SK-N-SH (cell line): ENCODE results near the gene C14orf132. TPM values are rescaled to one million over a fixed set of nuclear protein-coding genes. Genes with fewer than 3 reads are reported as not detected.

ENCODE experiments used
- CTCF ChIA-PET: fragments of 300-600, 350-600 bp; formaldehyde crosslinking; extraction: SDS; loops from one replicate; lab custom pipeline; 2021; lab: Yijun Ruan, JAX
- POLR2A ChIA-PET: fragments of 350-600 bp; sonication (Branson Sonifier 250); formaldehyde crosslinking; extraction: SDS; loops from one replicate; lab custom pipeline; 2020; ENCODE audit warnings: antibody characterized with exemption, inconsistent platforms; lab: Yijun Ruan, JAX
- DNase-seq: peaks from one replicate; pipeline ENCODE4 v3.0.0; 2012
- H2AFZ ChIP-seq: fragments of 200-600 bp; sonication (generic); 2 replicates; pipeline ENCODE4 v1.8.1; 2016; ENCODE audit warnings: antibody characterized with exemption, mild to moderate bottlenecking, low read depth
- H3F3A ChIP-seq: fragments of 200-600 bp; sonication (generic); replicated peaks from 2 replicates; pipeline ENCODE3; 2016; ENCODE audit warnings: antibody characterized with exemption, mild to moderate bottlenecking; ENCODE audit not compliant: insufficient read depth
- H3K27ac ChIP-seq, 2 experiments: fragments of 200-500 bp in 1 of 2; fragments of 200-600 bp in 1 of 2; sonication (Bioruptor generic) in 1 of 2; sonication (generic), shearing (Covaris generic) in 1 of 2; 2 replicates each; pipeline versions ENCODE4 v1.5.1 to v1.6.1; 2014 to 2016; ENCODE audit warnings: low read depth in 2 of 2, inconsistent platforms in 1 of 2, low read length in 1 of 2, mild to moderate bottlenecking in 1 of 2, mixed read lengths in 1 of 2
- H3K27me3 ChIP-seq: fragments of 200-600 bp; sonication (generic), shearing (Covaris generic); 2 replicates; pipeline ENCODE4 v1.6.1; 2016; ENCODE audit warnings: mixed run types; ENCODE audit not compliant: insufficient read depth
- H3K36me3 ChIP-seq, 2 experiments: fragments of 200-500 bp in 1 of 2; fragments of 200-600 bp in 1 of 2; sonication (Bioruptor generic) in 1 of 2; sonication (generic) in 1 of 2; replicated peaks in 1 of 2; 2 replicates each; pipeline versions ENCODE3 to v1.5.1; 2014 to 2016; ENCODE audit warnings: low read length in 1 of 2, mild to moderate bottlenecking in 1 of 2; ENCODE audit not compliant: insufficient read depth in 2 of 2, control insufficient read depth in 1 of 2
- H3K4me1 ChIP-seq, 2 experiments: fragments of 200-500 bp in 1 of 2; fragments of 200-600 bp in 1 of 2; sonication (Bioruptor generic) in 1 of 2; sonication (generic), shearing (Covaris generic) in 1 of 2; 2 replicates each; pipeline versions ENCODE4 v1.5.1 to v1.6.1; 2014 to 2016; ENCODE audit warnings: low read depth in 1 of 2, low read length in 1 of 2, mixed run types in 1 of 2; ENCODE audit not compliant: insufficient read depth in 2 of 2, control insufficient read depth in 1 of 2
- H3K4me2 ChIP-seq: fragments of 200-600 bp; sonication (generic), shearing (Covaris generic); 2 replicates; pipeline ENCODE4 v1.6.1; 2017; ENCODE audit warnings: mixed run types
- H3K4me3 ChIP-seq, 2 experiments: fragments of 200-500 bp in 1 of 2; fragments of 200-600 bp in 1 of 2; sonication (Bioruptor generic) in 1 of 2; sonication (generic), shearing (Covaris generic) in 1 of 2; 2 replicates each; pipeline versions ENCODE4 v1.5.1 to v1.8.1; 2014 to 2016; ENCODE audit warnings: low read depth in 2 of 2, inconsistent platforms in 1 of 2, low read length in 1 of 2, mild to moderate bottlenecking in 1 of 2, mixed read lengths in 1 of 2, moderate library complexity in 1 of 2
- H3K79me2 ChIP-seq: fragments of 200-600 bp; sonication (generic); 2 replicates; pipeline ENCODE4 v1.8.1; 2017; ENCODE audit warnings: mild to moderate bottlenecking; ENCODE audit not compliant: insufficient read depth
- H3K9ac ChIP-seq: fragments of 200-600 bp; sonication (generic); 2 replicates; pipeline ENCODE4 v1.6.1; 2017; ENCODE audit warnings: mixed run types
- H3K9me2 ChIP-seq: fragments of 200-600 bp; sonication (generic); 2 replicates; pipeline ENCODE4 v1.6.1; 2017; ENCODE audit warnings: mixed run types
- H3K9me3 ChIP-seq: fragments of 200-600 bp; sonication (generic); 2 replicates; pipeline ENCODE4 v1.6.1; 2017; ENCODE audit warnings: mixed run types, mild to moderate bottlenecking, moderate library complexity
- H4K20me1 ChIP-seq: fragments of 200-600 bp; sonication (generic); 2 replicates; pipeline ENCODE4 v1.6.1; 2017; ENCODE audit warnings: mild to moderate bottlenecking, mixed run types; ENCODE audit not compliant: insufficient read depth
- ELF1 ChIP-seq: IDR thresholded peaks from 2 replicates; pipeline ENCODE4 v1.4.0; 2012
- EZH2phosphoT487 ChIP-seq: fragments of 200-600 bp; sonication (generic); IDR thresholded peaks from 2 replicates; pipeline ENCODE4 v1.6.1; 2017; ENCODE audit warnings: low read depth, mixed run types, mild to moderate bottlenecking, antibody characterized with exemption, moderate library complexity, borderline replicate concordance
- FOSL2 ChIP-seq: IDR thresholded peaks from 2 replicates; pipeline ENCODE4 v1.4.0; 2012; ENCODE audit warnings: low read depth, mild to moderate bottlenecking, moderate library complexity, borderline replicate concordance
- FOXJ3 ChIP-seq: sonication (generic); formaldehyde crosslinking; IDR thresholded peaks from 2 replicates; pipeline ENCODE4 v1.5.1; 2020; ENCODE audit warnings: mild to moderate bottlenecking, missing genetic modification reagents
- FOXM1 ChIP-seq: IDR thresholded peaks from 2 replicates; pipeline ENCODE4 v1.4.0; 2012; ENCODE audit warnings: low read depth, mild to moderate bottlenecking
- GATA2 ChIP-seq: sonication (generic); formaldehyde crosslinking; IDR thresholded peaks from 2 replicates; pipeline ENCODE4 v1.5.0; 2020; ENCODE audit warnings: mild to moderate bottlenecking, missing genetic modification reagents
- JUND ChIP-seq: IDR thresholded peaks from 2 replicates; pipeline ENCODE4 v1.4.0; 2012
- NFIC ChIP-seq: IDR thresholded peaks from 2 replicates; pipeline ENCODE4 v1.4.0; 2012; ENCODE audit warnings: borderline replicate concordance
- RCOR1 ChIP-seq: fragments of 150-350 bp; IDR thresholded peaks from 2 replicates; pipeline ENCODE4 v1.6.1; 2017; ENCODE audit warnings: antibody characterized with exemption, low read length
- RFX5 ChIP-seq: IDR thresholded peaks from 2 replicates; pipeline ENCODE4 v1.6.1; 2012; ENCODE audit warnings: mild to moderate bottlenecking, improper control_type of control experiment, low read length
- RXRA ChIP-seq: IDR thresholded peaks from 2 replicates; pipeline ENCODE4 v1.4.0; 2012; ENCODE audit warnings: low read depth, mild to moderate bottlenecking, borderline replicate concordance
- SIN3A ChIP-seq: IDR thresholded peaks from 2 replicates; pipeline ENCODE4 v1.6.1; 2012; ENCODE audit warnings: low read depth, mild to moderate bottlenecking, low read length, moderate library complexity, borderline replicate concordance
- TAF1 ChIP-seq: IDR thresholded peaks from 2 replicates; pipeline ENCODE4 v1.6.1; 2012; ENCODE audit warnings: low read depth, mild to moderate bottlenecking, low read length, moderate library complexity, borderline replicate concordance
- TCF12 ChIP-seq: IDR thresholded peaks from 2 replicates; pipeline ENCODE4 v1.4.0; 2012
- YY1 ChIP-seq: IDR thresholded peaks from 2 replicates; pipeline ENCODE4 v1.4.0; 2012; ENCODE audit warnings: low read depth, mild to moderate bottlenecking
- WGBS: methylation state at CpG from one replicate; pipeline ENCODE4 v1.1.6; 2017; ENCODE audit warnings: low lambda C conversion rate; 5-methylcytosine and 5-hydroxymethylcytosine counted together
- polyA plus RNA-seq, 3 experiments: library from polyadenylated mRNA; depleted of rRNA; stranded (reverse); fragments of >200 nt; gene quantifications; 2 replicates each; pipeline ENCODE4 v1.2.3, GENCODE V29; 2012
- TF ChIP-seq, protein P1 (sequence below): IDR thresholded peaks from 2 replicates; pipeline ENCODE4 v1.4.0; 2012; ENCODE audit warnings: low read depth
- TF ChIP-seq, protein P2 (sequence below): IDR thresholded peaks from 2 replicates; pipeline ENCODE4; 2012
- TF ChIP-seq, protein P3 (sequence below): IDR thresholded peaks from 2 replicates; pipeline ENCODE4 v1.6.1; 2012; ENCODE audit warnings: mild to moderate bottlenecking, low read depth, low read length, moderate library complexity
- TF ChIP-seq, protein P4 (sequence below): fragments of 150-350 bp; IDR thresholded peaks from 2 replicates; pipeline ENCODE4 v1.6.1; 2017; ENCODE audit warnings: antibody characterized with exemption, low read length, low read depth, borderline replicate concordance
- TF ChIP-seq, protein P5 (sequence below): IDR thresholded peaks from 2 replicates; pipeline ENCODE4 v1.4.0; 2012; ENCODE audit warnings: low read depth, borderline replicate concordance

The C14orf132 gene
- polyA plus RNA-seq, 1 of the 3 experiments (the other 2 are of a cell fraction): 5.5 TPM

DNA sequence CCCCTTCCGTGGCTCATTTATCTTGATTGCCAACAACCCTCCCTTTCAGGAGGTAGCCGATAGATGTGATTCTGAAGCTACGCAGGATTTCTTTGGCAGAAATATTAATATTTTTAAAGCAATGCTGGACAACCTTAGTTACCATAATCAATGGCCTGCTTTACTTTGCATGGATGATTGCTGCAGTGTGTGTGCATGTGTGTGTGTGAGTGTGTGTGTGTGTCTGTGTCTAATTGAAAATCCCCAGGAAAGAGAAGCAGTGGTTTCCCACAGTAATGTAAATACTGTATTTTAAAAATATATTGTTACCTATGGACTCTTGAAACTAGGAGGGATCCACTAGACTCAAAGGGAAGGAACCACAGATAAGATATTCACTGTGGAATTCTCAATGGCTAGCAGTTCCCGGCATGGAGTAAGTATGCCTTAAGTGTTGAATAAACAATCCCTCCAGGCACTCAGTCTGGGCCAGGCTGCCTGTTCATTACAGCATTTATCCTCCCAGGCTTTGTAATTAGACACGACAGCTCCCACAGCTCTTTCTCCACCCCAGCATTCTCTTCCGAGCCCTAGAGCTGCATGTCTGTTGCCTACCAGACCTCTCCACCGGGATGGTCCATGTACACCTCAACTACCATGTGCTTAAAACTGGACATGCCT, 22.5 kb upstream of the C14orf132 start:
- no peaks in the 10 kb centered on the region for H4K20me1 ChIP-seq
- H3K27me3 ChIP-seq: peaks cover 9% of the 10 kb centered on the region; the same call in 1 of the 2 replicates
- H3K4me3 ChIP-seq: no peak overlapping the region
- ChIA-PET POLR2A (no interaction called here), CTCF (interaction anchor here (1.1 to 1.7 kb wide), 2 partner anchors 23 to 82 kb away, joined by 4 to 6 read pairs; no protein-coding TSS in a partner anchor)
- H3K4me2 ChIP-seq: no peak overlapping the region
- H3K9me2 ChIP-seq: no peaks in the 10 kb centered on the region
- H3K4me1 ChIP-seq: peaks cover 0 to 2% of the 10 kb centered on the region in 2 experiments; a peak in 1 of 4 replicates
- H3K36me3 ChIP-seq: no peaks in the 10 kb centered on the region
- 0 out of 2 replicates have a peak, but pooled peaks cover 3% of the 10 kb centered on the region for H3K9me3 ChIP-seq
- H3K79me2 ChIP-seq: no peaks in the 10 kb centered on the region
- H3K27ac ChIP-seq: no peak overlapping the region
- H3K9ac ChIP-seq: no peak overlapping the region
- H3F3A ChIP-seq: no peaks in the 10 kb centered on the region
- H2AFZ ChIP-seq: no peak overlapping the region
- 44% methylated on average over 7 of the region's 7 CpGs for WGBS
- no peak for DNase-seq
- TF ChIP-seq, protein P1, sequence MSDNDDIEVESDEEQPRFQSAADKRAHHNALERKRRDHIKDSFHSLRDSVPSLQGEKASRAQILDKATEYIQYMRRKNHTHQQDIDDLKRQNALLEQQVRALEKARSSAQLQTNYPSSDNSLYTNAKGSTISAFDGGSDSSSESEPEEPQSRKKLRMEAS: no peak
- TF ChIP-seq RXRA (no peak), FOXJ3 (CRISPR knock-in tag) (no peak), NFIC (no peak), TAF1 (no peak), FOXM1 (no peak), FOSL2 (no peak), SIN3A (no peak), YY1 (no peak), ELF1 (no peak), JUND (no peak), RFX5 (no peak), EZH2phosphoT487 (no peak), GATA2 (no peak), RCOR1 (no peak), TCF12 (no peak)
- TF ChIP-seq, protein P2, sequence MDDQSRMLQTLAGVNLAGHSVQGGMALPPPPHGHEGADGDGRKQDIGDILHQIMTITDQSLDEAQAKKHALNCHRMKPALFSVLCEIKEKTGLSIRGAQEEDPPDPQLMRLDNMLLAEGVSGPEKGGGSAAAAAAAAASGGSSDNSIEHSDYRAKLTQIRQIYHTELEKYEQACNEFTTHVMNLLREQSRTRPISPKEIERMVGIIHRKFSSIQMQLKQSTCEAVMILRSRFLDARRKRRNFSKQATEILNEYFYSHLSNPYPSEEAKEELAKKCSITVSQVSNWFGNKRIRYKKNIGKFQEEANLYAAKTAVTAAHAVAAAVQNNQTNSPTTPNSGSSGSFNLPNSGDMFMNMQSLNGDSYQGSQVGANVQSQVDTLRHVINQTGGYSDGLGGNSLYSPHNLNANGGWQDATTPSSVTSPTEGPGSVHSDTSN: no peak
- TF ChIP-seq, protein P3, sequence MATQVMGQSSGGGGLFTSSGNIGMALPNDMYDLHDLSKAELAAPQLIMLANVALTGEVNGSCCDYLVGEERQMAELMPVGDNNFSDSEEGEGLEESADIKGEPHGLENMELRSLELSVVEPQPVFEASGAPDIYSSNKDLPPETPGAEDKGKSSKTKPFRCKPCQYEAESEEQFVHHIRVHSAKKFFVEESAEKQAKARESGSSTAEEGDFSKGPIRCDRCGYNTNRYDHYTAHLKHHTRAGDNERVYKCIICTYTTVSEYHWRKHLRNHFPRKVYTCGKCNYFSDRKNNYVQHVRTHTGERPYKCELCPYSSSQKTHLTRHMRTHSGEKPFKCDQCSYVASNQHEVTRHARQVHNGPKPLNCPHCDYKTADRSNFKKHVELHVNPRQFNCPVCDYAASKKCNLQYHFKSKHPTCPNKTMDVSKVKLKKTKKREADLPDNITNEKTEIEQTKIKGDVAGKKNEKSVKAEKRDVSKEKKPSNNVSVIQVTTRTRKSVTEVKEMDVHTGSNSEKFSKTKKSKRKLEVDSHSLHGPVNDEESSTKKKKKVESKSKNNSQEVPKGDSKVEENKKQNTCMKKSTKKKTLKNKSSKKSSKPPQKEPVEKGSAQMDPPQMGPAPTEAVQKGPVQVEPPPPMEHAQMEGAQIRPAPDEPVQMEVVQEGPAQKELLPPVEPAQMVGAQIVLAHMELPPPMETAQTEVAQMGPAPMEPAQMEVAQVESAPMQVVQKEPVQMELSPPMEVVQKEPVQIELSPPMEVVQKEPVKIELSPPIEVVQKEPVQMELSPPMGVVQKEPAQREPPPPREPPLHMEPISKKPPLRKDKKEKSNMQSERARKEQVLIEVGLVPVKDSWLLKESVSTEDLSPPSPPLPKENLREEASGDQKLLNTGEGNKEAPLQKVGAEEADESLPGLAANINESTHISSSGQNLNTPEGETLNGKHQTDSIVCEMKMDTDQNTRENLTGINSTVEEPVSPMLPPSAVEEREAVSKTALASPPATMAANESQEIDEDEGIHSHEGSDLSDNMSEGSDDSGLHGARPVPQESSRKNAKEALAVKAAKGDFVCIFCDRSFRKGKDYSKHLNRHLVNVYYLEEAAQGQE: no peak
- TF ChIP-seq, protein P4, sequence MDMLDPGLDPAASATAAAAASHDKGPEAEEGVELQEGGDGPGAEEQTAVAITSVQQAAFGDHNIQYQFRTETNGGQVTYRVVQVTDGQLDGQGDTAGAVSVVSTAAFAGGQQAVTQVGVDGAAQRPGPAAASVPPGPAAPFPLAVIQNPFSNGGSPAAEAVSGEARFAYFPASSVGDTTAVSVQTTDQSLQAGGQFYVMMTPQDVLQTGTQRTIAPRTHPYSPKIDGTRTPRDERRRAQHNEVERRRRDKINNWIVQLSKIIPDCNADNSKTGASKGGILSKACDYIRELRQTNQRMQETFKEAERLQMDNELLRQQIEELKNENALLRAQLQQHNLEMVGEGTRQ: no peak
- TF ChIP-seq, protein P5, sequence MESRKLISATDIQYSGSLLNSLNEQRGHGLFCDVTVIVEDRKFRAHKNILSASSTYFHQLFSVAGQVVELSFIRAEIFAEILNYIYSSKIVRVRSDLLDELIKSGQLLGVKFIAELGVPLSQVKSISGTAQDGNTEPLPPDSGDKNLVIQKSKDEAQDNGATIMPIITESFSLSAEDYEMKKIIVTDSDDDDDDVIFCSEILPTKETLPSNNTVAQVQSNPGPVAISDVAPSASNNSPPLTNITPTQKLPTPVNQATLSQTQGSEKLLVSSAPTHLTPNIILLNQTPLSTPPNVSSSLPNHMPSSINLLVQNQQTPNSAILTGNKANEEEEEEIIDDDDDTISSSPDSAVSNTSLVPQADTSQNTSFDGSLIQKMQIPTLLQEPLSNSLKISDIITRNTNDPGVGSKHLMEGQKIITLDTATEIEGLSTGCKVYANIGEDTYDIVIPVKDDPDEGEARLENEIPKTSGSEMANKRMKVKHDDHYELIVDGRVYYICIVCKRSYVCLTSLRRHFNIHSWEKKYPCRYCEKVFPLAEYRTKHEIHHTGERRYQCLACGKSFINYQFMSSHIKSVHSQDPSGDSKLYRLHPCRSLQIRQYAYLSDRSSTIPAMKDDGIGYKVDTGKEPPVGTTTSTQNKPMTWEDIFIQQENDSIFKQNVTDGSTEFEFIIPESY: no peak
